Testis (tissue), 2 donors: ENCODE results near the gene GMDS.

ENCODE experiments used
- CTCF ChIP-seq, 3 experiments: fragments of 450-650 bp in 2 of 3; fragments of 200-600 bp in 1 of 3; sonication (generic) in 1 of 3; IDR thresholded peaks; one replicate each; pipeline ENCODE4 v1.5.1; 2016 to 2019; ENCODE audit warnings: antibody characterized with exemption in 3 of 3, mild to moderate bottlenecking in 2 of 3, moderate library complexity in 1 of 3
- POLR2A ChIP-seq: fragments of 450-650 bp; IDR thresholded peaks from one replicate; pipeline ENCODE4 v1.6.1; 2017; ENCODE audit warnings: antibody characterized with exemption, mild to moderate bottlenecking, moderate library complexity

- TF ChIP-seq CTCF (IDR thresholded peaks at IDR 0.05): no peak
- no peak for TF ChIP-seq POLR2A
Measured at GRCh38 chr6:1798303-1798964, 447.0 kb downstream of the GMDS start.
